ENCODE data around the gene BTNL8. TPM values are rescaled to one million over a fixed set of nuclear protein-coding genes. Genes with fewer than 3 reads are reported as not detected.

Gene BTNL8
- total RNA-seq, 2 donors from 2014 or later = not detected

DNA sequence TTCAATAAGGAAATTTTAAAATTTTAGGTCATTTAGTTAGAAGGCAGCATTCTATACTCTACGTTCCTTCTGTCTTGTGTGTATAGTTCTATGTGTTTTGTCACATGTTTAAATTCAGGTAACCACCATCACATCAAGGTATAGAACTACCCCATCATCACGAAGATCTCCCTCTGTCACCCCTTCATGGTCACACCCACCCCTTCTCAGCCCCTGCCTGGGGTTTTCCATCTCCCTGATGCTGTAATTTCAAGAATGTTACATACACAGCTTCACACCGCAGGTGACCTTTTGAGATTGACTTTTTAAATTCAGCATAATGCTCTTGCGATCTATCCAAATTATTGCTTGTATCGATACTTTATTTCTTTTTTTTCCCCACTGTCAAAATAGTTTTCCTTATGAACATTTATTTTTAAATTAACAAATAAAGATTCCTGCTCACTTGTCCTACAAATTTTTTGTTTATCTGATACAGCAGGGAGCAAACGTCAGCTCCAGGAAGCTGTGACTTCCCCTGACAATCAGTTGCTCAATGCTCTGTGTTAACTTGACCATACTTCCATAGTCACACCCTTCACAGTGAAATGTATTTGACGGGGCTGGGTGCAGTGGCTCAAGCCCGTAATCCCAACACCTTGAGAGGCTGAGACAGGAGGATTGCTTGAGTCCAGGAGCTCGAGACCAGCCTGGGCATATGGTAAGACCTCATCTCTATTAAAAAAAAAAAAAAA lies 10.2 kb downstream of the BTNL8 start:
- no peak overlapping the region for H3K27ac ChIP-seq (ENCODE audit: low read depth, low read length)

DNA sequence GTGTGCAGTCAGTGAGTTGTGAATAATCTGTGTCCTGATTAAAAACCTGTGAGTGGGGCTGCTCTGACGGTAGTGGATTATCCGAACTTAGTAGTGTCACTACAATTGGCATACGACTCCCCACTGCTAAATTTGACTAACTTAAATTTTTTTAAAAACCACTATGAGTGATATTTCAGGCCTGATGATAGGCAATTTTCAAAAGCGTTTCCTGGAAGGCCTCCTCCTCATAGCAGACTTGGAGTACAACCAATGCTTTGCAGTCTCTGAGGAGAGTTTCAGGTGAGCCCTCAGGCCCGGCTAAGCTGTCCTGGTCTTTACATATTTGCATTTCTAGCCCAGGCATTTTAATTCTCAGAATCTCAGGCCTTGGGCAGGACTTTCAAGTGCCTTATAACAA lies 10.8 kb downstream of the BTNL8 start:
- H3K27ac Mint-ChIP-seq = no peak overlapping the region
- WGBS, 2 experiments (ENCODE audit: insufficient coverage in 1 of 2, insufficient read length in 1 of 2) = 67 to 77% methylated on average over 3 to 5 of the region's 5 CpGs

More for the DNA sequence above, 10.2 kb downstream of the BTNL8 start:
- Mint-ChIP-seq H3K4me3 (no peak overlapping the region), H3K27ac (no peak overlapping the region), H3K4me1 (peaks cover 5% of the 10 kb centered on the region), H3K36me3 (ENCODE audit: low read depth) (no peaks in the 10 kb centered on the region), H3K9me3 (peaks cover 6% of the 10 kb centered on the region), H3K27me3 (ENCODE audit: insufficient read depth) (peaks cover 2% of the 10 kb centered on the region)
- Histone ChIP-seq H3K9ac (ENCODE audit: extremely low read depth, low read length, poor library complexity, severe bottlenecking) (no peak overlapping the region), H3K36me3 (ENCODE audit: control insufficient read depth, insufficient read depth, low read length) (no peaks in the 10 kb centered on the region), H3K4me3 (ENCODE audit: low read length) (no peak overlapping the region), H3K9me3 (ENCODE audit: control insufficient read depth, low read length) (peaks cover 26% of the 10 kb centered on the region), H3K4me1 (ENCODE audit: control insufficient read depth, insufficient read depth, low read length) (no peaks in the 10 kb centered on the region), H3K27me3 (ENCODE audit: control insufficient read depth, insufficient read depth, low read length, poor library complexity, severe bottlenecking) (no peaks in the 10 kb centered on the region)
- 80 to 85% methylated on average over 7 to 8 of the region's 9 CpGs for WGBS, 2 experiments (ENCODE audit: insufficient coverage in 1 of 2, insufficient read length in 1 of 2)
- TF ChIP-seq, protein P1, sequence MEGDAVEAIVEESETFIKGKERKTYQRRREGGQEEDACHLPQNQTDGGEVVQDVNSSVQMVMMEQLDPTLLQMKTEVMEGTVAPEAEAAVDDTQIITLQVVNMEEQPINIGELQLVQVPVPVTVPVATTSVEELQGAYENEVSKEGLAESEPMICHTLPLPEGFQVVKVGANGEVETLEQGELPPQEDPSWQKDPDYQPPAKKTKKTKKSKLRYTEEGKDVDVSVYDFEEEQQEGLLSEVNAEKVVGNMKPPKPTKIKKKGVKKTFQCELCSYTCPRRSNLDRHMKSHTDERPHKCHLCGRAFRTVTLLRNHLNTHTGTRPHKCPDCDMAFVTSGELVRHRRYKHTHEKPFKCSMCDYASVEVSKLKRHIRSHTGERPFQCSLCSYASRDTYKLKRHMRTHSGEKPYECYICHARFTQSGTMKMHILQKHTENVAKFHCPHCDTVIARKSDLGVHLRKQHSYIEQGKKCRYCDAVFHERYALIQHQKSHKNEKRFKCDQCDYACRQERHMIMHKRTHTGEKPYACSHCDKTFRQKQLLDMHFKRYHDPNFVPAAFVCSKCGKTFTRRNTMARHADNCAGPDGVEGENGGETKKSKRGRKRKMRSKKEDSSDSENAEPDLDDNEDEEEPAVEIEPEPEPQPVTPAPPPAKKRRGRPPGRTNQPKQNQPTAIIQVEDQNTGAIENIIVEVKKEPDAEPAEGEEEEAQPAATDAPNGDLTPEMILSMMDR (conservative IDR thresholded peaks at IDR 0.05) = no peak
- DNase-seq = no peak

DNA sequence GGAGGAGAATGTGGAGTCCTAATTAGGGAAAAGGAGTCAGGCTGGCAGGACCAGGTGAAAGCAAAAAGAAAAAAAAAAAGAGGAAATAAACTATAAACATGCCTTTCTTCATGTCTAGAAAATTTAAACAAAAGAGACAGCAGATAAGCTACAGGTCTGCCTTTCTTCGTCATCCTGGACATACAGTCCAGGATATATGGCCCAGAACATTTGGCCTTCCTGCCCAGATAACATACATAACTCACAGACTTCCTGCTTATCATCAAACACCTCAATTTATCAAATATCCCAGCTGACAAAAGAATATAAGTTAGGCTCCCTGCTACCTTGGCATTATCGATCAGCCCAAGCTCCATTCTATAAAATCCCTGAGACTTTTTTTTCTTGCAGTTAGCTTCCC lies 11.2 kb downstream of the BTNL8 start:
- Mint-ChIP-seq H3K27me3 (ENCODE audit: insufficient read depth) (peaks cover 2% of the 10 kb centered on the region), H3K36me3 (ENCODE audit: low read depth) (no peaks in the 10 kb centered on the region), H3K4me3 (no peak overlapping the region), H3K9me3 (peaks cover 6% of the 10 kb centered on the region), H3K27ac (no peak overlapping the region), H3K4me1 (peaks cover 5% of the 10 kb centered on the region)
- TF ChIP-seq, protein P1 (conservative IDR thresholded peaks at IDR 0.05) = no peak
- no peak overlapping the region for H3K27ac ChIP-seq (ENCODE audit: low read depth, low read length)
- H3K36me3 ChIP-seq (ENCODE audit: control insufficient read depth, insufficient read depth, low read length) = no peaks in the 10 kb centered on the region
- no peak overlapping the region for H3K9ac ChIP-seq (ENCODE audit: extremely low read depth, low read length, poor library complexity, severe bottlenecking)
- H3K27me3 ChIP-seq (ENCODE audit: control insufficient read depth, insufficient read depth, low read length, poor library complexity, severe bottlenecking) = no peaks in the 10 kb centered on the region
- DNase-seq = no peak
- H3K4me3 ChIP-seq (ENCODE audit: low read length) = no peak overlapping the region
- 64 to 83% methylated on average over 2 of the region's 2 CpGs for WGBS, 2 experiments (ENCODE audit: insufficient coverage in 1 of 2, insufficient read length in 1 of 2)
- H3K9me3 ChIP-seq (ENCODE audit: control insufficient read depth, low read length) = peaks cover 31% of the 10 kb centered on the region
- H3K4me1 ChIP-seq (ENCODE audit: control insufficient read depth, insufficient read depth, low read length) = no peaks in the 10 kb centered on the region

More for the DNA sequence above, 10.8 kb downstream of the BTNL8 start:
- H3K27ac ChIP-seq (ENCODE audit: low read depth, low read length) = no peak overlapping the region
- Mint-ChIP-seq H3K27me3 (ENCODE audit: insufficient read depth) (peaks cover 2% of the 10 kb centered on the region), H3K36me3 (ENCODE audit: low read depth) (no peaks in the 10 kb centered on the region), H3K4me1 (peaks cover 5% of the 10 kb centered on the region), H3K4me3 (no peak overlapping the region), H3K9me3 (peaks cover 6% of the 10 kb centered on the region)
- no peaks in the 10 kb centered on the region for H3K27me3 ChIP-seq (ENCODE audit: control insufficient read depth, insufficient read depth, low read length, poor library complexity, severe bottlenecking)
- no peak overlapping the region for H3K4me3 ChIP-seq (ENCODE audit: low read length)
- TF ChIP-seq, protein P1 (conservative IDR thresholded peaks at IDR 0.05) = no peak
- H3K9ac ChIP-seq (ENCODE audit: extremely low read depth, low read length, poor library complexity, severe bottlenecking) = no peak overlapping the region
- H3K4me1 ChIP-seq (ENCODE audit: control insufficient read depth, insufficient read depth, low read length) = no peaks in the 10 kb centered on the region
- no peak for DNase-seq
- no peaks in the 10 kb centered on the region for H3K36me3 ChIP-seq (ENCODE audit: control insufficient read depth, insufficient read depth, low read length)
- H3K9me3 ChIP-seq (ENCODE audit: control insufficient read depth, low read length) = peaks cover 29% of the 10 kb centered on the region
